Activated CD4-positive, alpha-beta T cell treated with anti-CD3 and anti-CD28 coated beads, Interleukin-2, amount 50 U/mL, for 4 hours (primary cell): ENCODE results near the gene ATL1.
"Not testable (repeated sequence)": the region's sequence is repeated elsewhere in the genome, so short reads cannot be mapped to it uniquely, and the experiment has no call there.

Source experiments
- DNase-seq, 2 experiments: peaks; one replicate each; pipeline ENCODE4 v3.0.0-alpha.2; 2020

The ATL1 gene

GRCh38 chr14:50534997-50535396 lies 24.9 kb upstream of the ATL1 start:
- DNase-seq: no peak

GRCh38 chr14:50538034-50538433 lies 21.9 kb upstream of the ATL1 start:
- not testable (repeated sequence) for DNase-seq

GRCh38 chr14:50539051-50539450 lies 20.9 kb upstream of the ATL1 start:
- no peak for DNase-seq

- no peak for DNase-seq
Observed at GRCh38 chr14:50541159-50541567, 18.8 kb upstream of the ATL1 start.

GRCh38 chr14:50542941-50543418 lies 17.0 kb upstream of the ATL1 start:
- DNase-seq: peak in 1 of 2 experiments; percentile 11

GRCh38 chr14:50544911-50545310 lies 15.0 kb upstream of the ATL1 start:
- no peak for DNase-seq

- DNase-seq: no peak
Observed at GRCh38 chr14:50545618-50546017, 14.3 kb upstream of the ATL1 start.

GRCh38 chr14:50550294-50550693 lies 9.7 kb upstream of the ATL1 start:
- DNase-seq: no peak

GRCh38 chr14:50551877-50552276 lies 8.1 kb upstream of the ATL1 start:
- DNase-seq: no peak

- DNase-seq: not testable (repeated sequence)
Observed at GRCh38 chr14:50552796-50553195, 7.1 kb upstream of the ATL1 start.

GRCh38 chr14:50560931-50561285 lies 963 bp downstream of the ATL1 start:
- DNase-seq: peak; percentile 66 to 72

- DNase-seq: no peak
Observed at GRCh38 chr14:50562841-50563240, 2.9 kb downstream of the ATL1 start.

- no peak for DNase-seq
Observed at GRCh38 chr14:50569714-50570274, 9.8 kb downstream of the ATL1 start.

GRCh38 chr14:50573862-50574261 lies 13.9 kb downstream of the ATL1 start:
- DNase-seq: no peak

- no peak for DNase-seq
Observed at GRCh38 chr14:50575769-50576168, 15.8 kb downstream of the ATL1 start.

- no peak for DNase-seq
Observed at GRCh38 chr14:50577982-50578381, 18.0 kb downstream of the ATL1 start.

GRCh38 chr14:50578433-50578832 lies 18.5 kb downstream of the ATL1 start:
- DNase-seq: no peak

GRCh38 chr14:50590464-50590863 lies 30.5 kb downstream of the ATL1 start:
- no peak for DNase-seq

GRCh38 chr14:50594577-50595316 lies 34.8 kb downstream of the ATL1 start:
- DNase-seq: no peak

GRCh38 chr14:50598765-50599164 lies 38.8 kb downstream of the ATL1 start:
- DNase-seq: no peak

- no peak for DNase-seq
Observed at GRCh38 chr14:50599700-50600444, 39.9 kb downstream of the ATL1 start.

- no peak for DNase-seq
Observed at GRCh38 chr14:50600849-50601248, 40.9 kb downstream of the ATL1 start.

- DNase-seq: no peak
Observed at GRCh38 chr14:50601394-50601793, 41.4 kb downstream of the ATL1 start.

- DNase-seq: no peak
Observed at GRCh38 chr14:50602035-50602434, 42.1 kb downstream of the ATL1 start.
